GM12878 (cell line): ENCODE data around the gene SELP. TPM values are rescaled to one million over a fixed set of nuclear protein-coding genes. Genes with fewer than 3 reads are reported as not detected.

Source experiments
- ATAC-seq: fragments of 200-7000 bp; cut with Tn5 transposase; 3 replicates; pipeline ENCODE4 v1.9.1; 2020; ENCODE audit warnings: mild to moderate bottlenecking, moderate library complexity
- BruUV-seq: library from RNA; stranded (reverse); fragments of 400-500 nt; replicated peaks from 2 replicates; lab custom pipeline; 2021; lab: Mats Ljungman, UMichigan
- CTCF ChIA-PET: fragments of 300-600 bp; sonication (Branson Sonifier 250); formaldehyde crosslinking; extraction: SDS; loops from one replicate; lab custom pipeline; 2021; ENCODE audit warnings: inconsistent platforms; lab: Yijun Ruan, JAX
- POLR2A ChIA-PET: fragments of 350-600 bp; formaldehyde crosslinking; extraction: SDS; loops from one replicate; lab custom pipeline; 2021; ENCODE audit warnings: inconsistent platforms; lab: Charles Lee
- RAD21 ChIA-PET: fragments of 300-600 bp; sonication (Branson Sonifier 250); formaldehyde crosslinking; loops from one replicate; lab custom pipeline; 2023; ENCODE audit warnings: antibody characterized with exemption; ENCODE audit not compliant: unreplicated experiment; lab: Charles Lee
- SMC1A ChIA-PET: fragments of 300-600 bp; sonication (Branson Sonifier 250); formaldehyde crosslinking; loops from one replicate; lab custom pipeline; 2023; ENCODE audit not compliant: unreplicated experiment, uncharacterized antibody; lab: Charles Lee
- DNase-seq: peaks from one replicate; pipeline ENCODE4 v3.0.0-alpha.2; 2011; ENCODE audit warnings: low read depth, low spot score
- FAIRE-seq: peaks from 3 replicates; lab custom pipeline; 2011; peaks lifted over from hg19 to GRCh38; lab: Jason Lieb, UNC
- H2AFZ ChIP-seq: 2 replicates; pipeline ENCODE4 v1.6.0; 2011; ENCODE audit warnings: low read depth, low read length, control low read depth; ENCODE audit not compliant: control insufficient read depth
- H3K27ac ChIP-seq: 2 replicates; pipeline ENCODE4 v1.5.1; 2011; ENCODE audit warnings: control low read depth; ENCODE audit not compliant: control insufficient read depth, insufficient read depth
- H3K27me3 ChIP-seq, 2 experiments: replicated peaks in 1 of 2; 2 replicates each; pipeline versions ENCODE4 v1.6.0 to v1.6.1; 2011; ENCODE audit warnings: low read length in 1 of 2; ENCODE audit not compliant: control insufficient read depth in 2 of 2, insufficient read depth in 2 of 2
- H3K36me3 ChIP-seq, 2 experiments: 2 replicates each; pipeline ENCODE4 v1.5.1; 2011; ENCODE audit warnings: low read length in 1 of 2; ENCODE audit not compliant: control insufficient read depth in 2 of 2, insufficient read depth in 2 of 2
- H3K4me1 ChIP-seq: 2 replicates; pipeline ENCODE4 v1.6.1; 2011; ENCODE audit warnings: mild to moderate bottlenecking, low read length, moderate library complexity, mixed read lengths; ENCODE audit not compliant: control insufficient read depth, insufficient read depth
- H3K4me2 ChIP-seq: 2 replicates; pipeline ENCODE4 v1.6.0; 2011; ENCODE audit warnings: control low read depth; ENCODE audit not compliant: control insufficient read depth, insufficient read depth
- H3K4me3 ChIP-seq: fragments of 200-600 bp; sonication (generic); 2 replicates; pipeline ENCODE4 v1.5.1; 2016
- H3K79me2 ChIP-seq: 2 replicates; pipeline ENCODE4 v1.6.0; 2011; ENCODE audit warnings: low read length; ENCODE audit not compliant: control insufficient read depth, insufficient read depth
- H3K9ac ChIP-seq: 2 replicates; pipeline ENCODE4 v1.8.0; 2011; ENCODE audit warnings: low read length, control low read depth, mixed read lengths; ENCODE audit not compliant: control insufficient read depth, insufficient read depth
- H3K9me3 ChIP-seq: replicated peaks from 3 replicates; pipeline ENCODE4 v1.5.1; 2011; ENCODE audit warnings: mild to moderate bottlenecking, low read length; ENCODE audit not compliant: control insufficient read depth, insufficient read depth
- H4K20me1 ChIP-seq: 2 replicates; pipeline ENCODE4 v1.6.0; 2011; ENCODE audit not compliant: control insufficient read depth, insufficient read depth
- BCL3 ChIP-seq: IDR thresholded peaks from 2 replicates; pipeline ENCODE4 v1.6.1; 2011; ENCODE audit warnings: borderline replicate concordance, low read depth, mild to moderate bottlenecking, moderate library complexity, low read length; ENCODE audit not compliant: insufficient read depth, poor library complexity, severe bottlenecking
- STAT1 ChIP-seq: fragments of 450-650 bp; conservative IDR thresholded peaks from 2 replicates; pipeline ENCODE4 v1.6.1; 2014; ENCODE audit warnings: antibody characterized with exemption, mild to moderate bottlenecking
- USF2 ChIP-seq: IDR thresholded peaks from 2 replicates; pipeline ENCODE4 v1.6.1; 2011; ENCODE audit warnings: low read depth, low read length, improper control_type of control experiment, borderline replicate concordance
- YY1 ChIP-seq: IDR thresholded peaks from 2 replicates; pipeline ENCODE4 v1.6.1; 2011; ENCODE audit warnings: low read depth, mild to moderate bottlenecking, low read length
- WGBS: methylation state at CpG from one replicate; pipeline ENCODE4 v1.1.6; 2016; ENCODE audit warnings: low lambda C conversion rate; ENCODE audit not compliant: insufficient replicate concordance, insufficient coverage; ENCODE audit errors: missing lambda C conversion rate; 5-methylcytosine and 5-hydroxymethylcytosine counted together
- in situ Hi-C: fragments of 300-500 bp; cut with MboI; formaldehyde crosslinking; loops from 9 replicates; pipeline ENCODE4 v1.14.3; 2018; ENCODE audit warnings: mixed read lengths
- intact Hi-C: fragments of 100-400 bp; cut with micrococcal nuclease; formaldehyde crosslinking; loops from one replicate; pipeline ENCODE4 v1.14.2; 2022; ENCODE audit not compliant: unreplicated experiment
- polyA plus RNA-seq, 11 experiments: library from polyadenylated mRNA; depleted of rRNA in 4 of 11; unstranded in 6 of 11; stranded (reverse) in 5 of 11; fragments of >200 nt; fragmentation: Nextera tagmentation in 4 of 11; fragmentation: Illumina TruSeq in 1 of 11; extraction: Ambion mirVana in 4 of 11; extraction: Trizol in 1 of 11; gene quantifications; 1 replicate in 1 of 11; 2 replicates in 10 of 11; pipeline versions ENCODE4 v1.2.1 to v1.2.3, GENCODE V29; 2011 to 2016; ENCODE audit warnings: inconsistent platforms in 2 of 11, missing spikeins in 2 of 11, low read depth in 1 of 11
- total RNA-seq, 4 experiments: library from RNA; depleted of rRNA in 3 of 4; stranded (reverse); fragments of >200 nt in 3 of 4; fragmentation: Illumina TruSeq in 1 of 4; extraction: Trizol in 1 of 4; gene quantifications; 2 replicates each; pipeline versions ENCODE4 v1.2.1 to v1.2.3, GENCODE V29; 2013 to 2021

The SELP gene
- total and polyA plus RNA-seq, 10 of the 15 experiments (the other 5 are each of a cell fraction or from before 2014, with no cell fraction given): 0.04 to 0.23 (median 0.06) TPM; not detected in 7

- TF ChIP-seq STAT1 (no peak), USF2 (no peak), BCL3 (no peak)
- TF ChIP-seq, all 136 proteins: peak for 0
Observed at GRCh38 chr1:169615803-169616202, 14.1 kb downstream of the SELP start (continued).

- TF ChIP-seq YY1: no peak
- Histone ChIP-seq H3K36me3 (no peaks in the 10 kb centered on the region), H3K79me2 (no peaks in the 10 kb centered on the region), H4K20me1 (no peaks in the 10 kb centered on the region), H3K27ac (no peak overlapping the region), H2AFZ (no peak overlapping the region), H3K4me2 (no peak overlapping the region), H3K4me1 (no peaks in the 10 kb centered on the region), H3K9me3 (no peaks in the 10 kb centered on the region), H3K9ac (no peak overlapping the region), H3K27me3 (no peaks in the 10 kb centered on the region), H3K4me3 (no peak overlapping the region)
- ChIA-PET RAD21 (no interaction called here), SMC1A (interaction anchor here (0.9 to 4.3 kb wide), 3 partner anchors 9 to 101 kb away, joined by 3 to 20 read pairs (median 3); no protein-coding TSS in a partner anchor), POLR2A (no interaction called here), CTCF (interaction anchor here (2.3 to 3.3 kb wide), 2 partner anchors 9 to 101 kb away, joined by 22 read pairs; no protein-coding TSS in a partner anchor)
- FAIRE-seq (no peak), DNase-seq (no peak), ATAC-seq (no peak)
- in situ Hi-C loops (no loop called here), intact Hi-C loops (no loop called here)
- WGBS: 57% methylated on average over 6 of the region's 6 CpGs
- BruUV-seq: no TSS peak
Observed at GRCh38 chr1:169610858-169611257, 19.1 kb downstream of the SELP start.
